ENCODE measurements around the gene EHD1.

DNA sequence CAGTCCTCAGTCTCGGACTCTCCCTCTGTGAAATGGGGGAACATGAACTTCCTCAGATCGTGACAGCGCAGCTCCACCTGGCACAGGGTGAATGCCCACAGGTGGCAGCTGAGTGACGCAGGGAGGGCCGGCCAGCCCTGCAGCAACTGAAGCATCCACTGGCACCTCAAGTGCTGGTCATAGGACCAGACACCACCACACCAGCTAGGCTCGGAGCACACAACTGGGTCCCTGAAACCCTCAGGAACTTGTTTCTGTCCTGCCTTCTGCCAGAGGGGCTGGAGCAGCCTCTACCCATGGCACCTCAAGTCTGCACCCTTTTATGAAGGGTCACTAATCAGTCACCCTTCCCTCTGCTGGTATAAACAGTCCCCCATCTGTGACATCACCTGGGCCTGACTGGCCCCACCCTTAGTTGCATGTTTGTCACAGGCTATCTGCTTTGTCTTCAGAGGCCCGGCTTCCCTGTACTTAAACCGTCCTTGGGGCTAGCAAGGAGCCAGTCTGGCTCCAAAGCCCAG is 26.5 kb downstream of the EHD1 start:
- TF ChIP-seq, protein P1, sequence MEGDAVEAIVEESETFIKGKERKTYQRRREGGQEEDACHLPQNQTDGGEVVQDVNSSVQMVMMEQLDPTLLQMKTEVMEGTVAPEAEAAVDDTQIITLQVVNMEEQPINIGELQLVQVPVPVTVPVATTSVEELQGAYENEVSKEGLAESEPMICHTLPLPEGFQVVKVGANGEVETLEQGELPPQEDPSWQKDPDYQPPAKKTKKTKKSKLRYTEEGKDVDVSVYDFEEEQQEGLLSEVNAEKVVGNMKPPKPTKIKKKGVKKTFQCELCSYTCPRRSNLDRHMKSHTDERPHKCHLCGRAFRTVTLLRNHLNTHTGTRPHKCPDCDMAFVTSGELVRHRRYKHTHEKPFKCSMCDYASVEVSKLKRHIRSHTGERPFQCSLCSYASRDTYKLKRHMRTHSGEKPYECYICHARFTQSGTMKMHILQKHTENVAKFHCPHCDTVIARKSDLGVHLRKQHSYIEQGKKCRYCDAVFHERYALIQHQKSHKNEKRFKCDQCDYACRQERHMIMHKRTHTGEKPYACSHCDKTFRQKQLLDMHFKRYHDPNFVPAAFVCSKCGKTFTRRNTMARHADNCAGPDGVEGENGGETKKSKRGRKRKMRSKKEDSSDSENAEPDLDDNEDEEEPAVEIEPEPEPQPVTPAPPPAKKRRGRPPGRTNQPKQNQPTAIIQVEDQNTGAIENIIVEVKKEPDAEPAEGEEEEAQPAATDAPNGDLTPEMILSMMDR (conservative IDR thresholded peaks at IDR 0.05; ENCODE audit: low read depth, low read length): no peak
- TF ChIP-seq, protein P2, sequence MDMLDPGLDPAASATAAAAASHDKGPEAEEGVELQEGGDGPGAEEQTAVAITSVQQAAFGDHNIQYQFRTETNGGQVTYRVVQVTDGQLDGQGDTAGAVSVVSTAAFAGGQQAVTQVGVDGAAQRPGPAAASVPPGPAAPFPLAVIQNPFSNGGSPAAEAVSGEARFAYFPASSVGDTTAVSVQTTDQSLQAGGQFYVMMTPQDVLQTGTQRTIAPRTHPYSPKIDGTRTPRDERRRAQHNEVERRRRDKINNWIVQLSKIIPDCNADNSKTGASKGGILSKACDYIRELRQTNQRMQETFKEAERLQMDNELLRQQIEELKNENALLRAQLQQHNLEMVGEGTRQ (IDR thresholded peaks at IDR 0.05; ENCODE audit: low read depth, low read length): no peak
- TF ChIP-seq MAFK (IDR thresholded peaks at IDR 0.05; ENCODE audit: low read depth, low read length) (no peak), POLR2A (IDR thresholded peaks at IDR 0.05; ENCODE audit: low read depth, low read length) (no peak), MXI1 (IDR thresholded peaks at IDR 0.05; ENCODE audit: borderline replicate concordance, low read depth, low read length) (no peak), BHLHE40 (IDR thresholded peaks at IDR 0.05; ENCODE audit: low read depth, low read length) (no peak), RFX5 (IDR thresholded peaks at IDR 0.05; ENCODE audit: low read depth, low read length) (no peak), MAZ (IDR thresholded peaks at IDR 0.05; ENCODE audit: borderline replicate concordance, low read depth, low read length) (no peak), FOS (IDR thresholded peaks at IDR 0.05; ENCODE audit: low read depth, low read length) (no peak)

All from IMR-90 (cell line).